Sigmoid colon (tissue), 7 donors: ENCODE data around the gene DAPK1. TPM values are rescaled to one million over a fixed set of nuclear protein-coding genes. Genes with fewer than 3 reads are reported as not detected.

Source experiments
- DNase-seq: peaks from one replicate; pipeline ENCODE4 v3.0.0-alpha.2; 2019
- H3K27ac ChIP-seq, 4 donors: fragments of 200-600 bp; sonication (generic); one replicate each; pipeline ENCODE4 v1.5.1; 2016 to 2019; ENCODE audit warnings: mild to moderate bottlenecking in 1 of 4
- H3K27me3 ChIP-seq, 3 donors: fragments of 200-600 bp; sonication (generic); one replicate each; pipeline ENCODE4 v1.5.1; 2019; ENCODE audit warnings: mild to moderate bottlenecking in 1 of 3
- H3K36me3 ChIP-seq, 4 donors: fragments of 200-600 bp; sonication (generic); one replicate each; pipeline ENCODE4 v1.5.1; 2016 to 2019
- H3K4me1 ChIP-seq, 4 donors: fragments of 200-600 bp; sonication (generic); one replicate each; pipeline ENCODE4 v1.5.1; 2017 to 2019
- H3K4me3 ChIP-seq, 4 donors: fragments of 200-600 bp; sonication (generic); one replicate each; pipeline ENCODE4 v1.5.1; 2017 to 2019; ENCODE audit warnings: mild to moderate bottlenecking in 2 of 4, moderate library complexity in 1 of 4
- H3K9me3 ChIP-seq, 4 donors: fragments of 200-600 bp in 3 of 4; sonication (generic) in 3 of 4; one replicate each; pipeline versions ENCODE4 v1.5.1 to v1.6.1; 2013 to 2019
- EP300 ChIP-seq, 4 donors: sonication (generic); formaldehyde crosslinking; IDR thresholded peaks; one replicate each; pipeline ENCODE4 v1.6.1; 2017; ENCODE audit warnings: antibody characterized with exemption in 4 of 4
- POLR2A ChIP-seq, 2 donors: fragments of 450-650 bp; IDR thresholded peaks; one replicate each; pipeline ENCODE4 v1.6.1; 2016; ENCODE audit warnings: antibody characterized with exemption in 2 of 2, mild to moderate bottlenecking in 2 of 2, moderate library complexity in 2 of 2
- POLR2AphosphoS5 ChIP-seq, 4 donors: sonication (generic); formaldehyde crosslinking; IDR thresholded peaks; one replicate each; pipeline ENCODE4 v1.6.1; 2017; ENCODE audit warnings: antibody characterized with exemption in 4 of 4
- WGBS, 2 donors: extraction: QIAGEN DNeasy Blood & Tissue Kit; methylation state at CpG; one replicate each; pipeline ENCODE4 v1.1.7; 2013; 5-methylcytosine and 5-hydroxymethylcytosine counted together
- intact Hi-C: fragments of 100-400 bp; cut with DNase I; formaldehyde crosslinking; loops from one replicate; pipeline ENCODE4 v1.15.1; 2023
- polyA plus RNA-seq, 3 donors: library from polyadenylated mRNA; stranded (reverse); fragments of 200-250 nt; gene quantifications; one replicate each; pipeline ENCODE4 v1.2.3, GENCODE V29; 2013
- total RNA-seq, 4 donors: library from RNA; depleted of rRNA; stranded (reverse); fragments of >200 nt; gene quantifications; one replicate each; pipeline ENCODE4 v1.1.0, GENCODE V29; 2016
- TF ChIP-seq, protein P1 (sequence below), 4 experiments: fragments of 450-650 bp in 3 of 4; fragments of 200-600 bp in 1 of 4; IDR thresholded peaks; one replicate each; pipeline ENCODE4 v1.5.1; 2016 to 2019; ENCODE audit warnings: antibody characterized with exemption in 4 of 4, mild to moderate bottlenecking in 3 of 4, moderate library complexity in 2 of 4
- donor health status: healthy with polysubstance abuse.
- donor health status: Bipolar disorder and iron deficiency.
- donor health status: healthy.

DAPK1 gene
- total and polyA plus RNA-seq, 7 donors = 4.8 to 92.5 (median 78.1) TPM

DNA sequence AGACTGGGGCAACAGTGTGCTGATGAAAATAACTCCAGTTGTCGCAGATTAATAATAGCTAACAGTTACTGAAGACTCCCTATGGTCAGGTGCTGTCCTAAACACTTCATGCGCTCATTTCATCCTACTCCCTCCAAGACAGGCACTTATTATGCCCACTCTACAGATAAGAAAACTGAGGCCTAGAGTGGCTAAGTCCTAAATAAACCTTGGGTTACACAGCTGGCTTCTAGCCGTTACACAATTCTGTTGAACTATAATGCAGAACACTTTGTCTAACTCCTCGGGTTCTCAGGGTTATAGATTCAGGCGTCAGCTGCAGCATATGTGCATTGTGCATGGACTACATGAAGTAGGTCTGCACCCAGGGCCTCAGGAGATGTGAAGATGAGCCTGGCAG is 103.9 kb downstream of the DAPK1 start:
- H3K27me3 ChIP-seq = no peaks in the 10 kb centered on the region
- peaks cover 0 to 12% (median 3%) of the 10 kb centered on the region in 4 donors for H3K36me3 ChIP-seq
- TF ChIP-seq POLR2A (IDR thresholded peaks at IDR 0.05) = no peak
- WGBS, 2 donors = 69 to 93% methylated on average over 5 of the region's 5 CpGs
- H3K27ac ChIP-seq = peak overlapping the region; percentile 78 to 86 (median 81)
- H3K4me1 ChIP-seq = peaks cover 0 to 92% (median 88%) of the 10 kb centered on the region in 4 donors
- H3K4me3 ChIP-seq = no peak overlapping the region
- no peaks in the 10 kb centered on the region for H3K9me3 ChIP-seq
- intact Hi-C loops = loop anchor here (5.0 kb wide), 1 partner anchor 84 kb away; no protein-coding TSS in a partner anchor
- DNase-seq = no peak

DNA sequence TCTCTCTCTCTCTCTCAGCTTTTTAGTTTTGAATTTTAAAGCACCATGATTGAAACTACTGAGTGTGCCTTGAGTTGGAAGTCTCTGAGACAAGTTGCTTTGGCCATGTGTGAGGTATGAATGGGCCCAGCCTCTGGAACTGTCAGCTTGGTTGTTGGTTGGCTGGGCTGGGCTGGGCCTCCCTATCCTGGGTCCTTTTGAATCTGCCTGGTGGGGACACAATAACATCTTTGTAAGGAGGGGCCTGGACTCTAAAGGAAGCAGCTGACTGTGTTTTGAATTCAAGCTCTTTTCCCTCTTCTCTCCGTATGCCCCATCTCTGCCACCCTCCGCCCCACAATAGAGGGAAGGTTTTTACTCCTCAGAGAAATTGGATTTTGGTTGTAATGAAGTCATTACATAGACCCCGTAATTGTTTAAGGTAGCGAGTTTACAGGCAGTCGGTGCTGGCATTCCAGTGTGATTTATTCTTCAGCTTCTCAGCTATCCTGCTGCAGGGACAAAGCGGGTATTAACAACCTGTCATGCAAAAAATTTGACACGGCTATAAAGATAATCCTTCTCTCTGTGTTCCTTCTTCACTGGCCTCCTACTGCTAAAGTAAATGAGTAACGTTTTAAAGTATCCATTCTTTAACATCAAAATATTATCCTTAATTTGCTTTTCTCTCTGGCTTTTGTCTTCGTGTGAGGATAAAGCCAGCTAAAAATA is 105.4 kb downstream of the DAPK1 start:
- no peaks in the 10 kb centered on the region for H3K27me3 ChIP-seq
- no peaks in the 10 kb centered on the region for H3K9me3 ChIP-seq
- intact Hi-C loops = loop anchor here (5.0 kb wide), 1 partner anchor 86 kb away; no protein-coding TSS in a partner anchor
- H3K36me3 ChIP-seq = peaks cover 0 to 12% (median 3%) of the 10 kb centered on the region in 4 donors
- TF ChIP-seq POLR2AphosphoS5 (IDR thresholded peaks at IDR 0.05) (peak in 3 of 4 donors; percentile 27 to 45 (median 32)), EP300 (IDR thresholded peaks at IDR 0.05) (peak in 1 of 4 donors; percentile 2)
- TF ChIP-seq, protein P1, sequence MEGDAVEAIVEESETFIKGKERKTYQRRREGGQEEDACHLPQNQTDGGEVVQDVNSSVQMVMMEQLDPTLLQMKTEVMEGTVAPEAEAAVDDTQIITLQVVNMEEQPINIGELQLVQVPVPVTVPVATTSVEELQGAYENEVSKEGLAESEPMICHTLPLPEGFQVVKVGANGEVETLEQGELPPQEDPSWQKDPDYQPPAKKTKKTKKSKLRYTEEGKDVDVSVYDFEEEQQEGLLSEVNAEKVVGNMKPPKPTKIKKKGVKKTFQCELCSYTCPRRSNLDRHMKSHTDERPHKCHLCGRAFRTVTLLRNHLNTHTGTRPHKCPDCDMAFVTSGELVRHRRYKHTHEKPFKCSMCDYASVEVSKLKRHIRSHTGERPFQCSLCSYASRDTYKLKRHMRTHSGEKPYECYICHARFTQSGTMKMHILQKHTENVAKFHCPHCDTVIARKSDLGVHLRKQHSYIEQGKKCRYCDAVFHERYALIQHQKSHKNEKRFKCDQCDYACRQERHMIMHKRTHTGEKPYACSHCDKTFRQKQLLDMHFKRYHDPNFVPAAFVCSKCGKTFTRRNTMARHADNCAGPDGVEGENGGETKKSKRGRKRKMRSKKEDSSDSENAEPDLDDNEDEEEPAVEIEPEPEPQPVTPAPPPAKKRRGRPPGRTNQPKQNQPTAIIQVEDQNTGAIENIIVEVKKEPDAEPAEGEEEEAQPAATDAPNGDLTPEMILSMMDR (IDR thresholded peaks at IDR 0.05) = no peak
- H3K4me3 ChIP-seq = no peak overlapping the region
- peaks cover 0 to 90% (median 88%) of the 10 kb centered on the region in 4 donors for H3K4me1 ChIP-seq
- no peak for DNase-seq
- peak overlapping the region; percentile 48 to 86 (median 80) for H3K27ac ChIP-seq
- WGBS, 2 donors = 88 to 90% methylated on average over 9 of the region's 9 CpGs

DNA sequence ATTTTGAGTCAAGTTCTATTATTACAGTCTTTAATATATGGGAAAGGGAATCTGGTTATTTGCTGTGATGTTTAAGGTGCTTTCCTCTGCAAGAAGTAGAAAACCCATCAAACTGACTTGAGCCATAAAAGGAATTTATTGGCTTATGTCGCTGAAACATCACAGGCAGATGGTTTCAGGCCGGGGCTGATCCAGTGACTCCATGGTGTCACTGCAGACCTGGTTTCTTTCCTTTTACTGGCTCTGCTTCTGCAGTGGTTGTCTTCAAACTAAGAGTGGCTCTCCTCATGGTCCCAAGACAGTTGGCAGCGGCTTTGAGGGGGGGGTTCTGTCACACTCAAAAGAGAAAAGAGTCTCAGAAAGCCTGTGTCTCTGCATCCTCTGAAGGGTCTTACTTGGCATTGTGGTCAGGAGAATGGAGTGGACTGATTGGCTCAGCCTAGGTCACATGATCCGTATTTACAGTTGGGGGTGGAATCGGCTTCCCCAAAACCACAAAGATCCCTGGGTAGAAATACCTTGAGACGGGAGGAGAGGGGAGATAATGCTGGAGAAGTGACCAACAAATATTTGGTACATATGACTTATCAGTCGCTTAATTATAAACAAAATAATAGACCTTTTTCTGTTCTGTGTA is 106.3 kb downstream of the DAPK1 start:
- DNase-seq = no peak
- WGBS, 2 donors = 73 to 78% methylated on average over 7 of the region's 7 CpGs
- intact Hi-C loops = loop anchor here (5.0 kb wide), 1 partner anchor 87 kb away; no protein-coding TSS in a partner anchor
- TF ChIP-seq POLR2AphosphoS5 (IDR thresholded peaks at IDR 0.05) (peak; percentile 28 to 78 (median 74)), EP300 (IDR thresholded peaks at IDR 0.05) (no peak)
- peak overlapping the region; percentile 48 to 86 (median 80) for H3K27ac ChIP-seq
- H3K9me3 ChIP-seq = no peaks in the 10 kb centered on the region
- no peaks in the 10 kb centered on the region for H3K27me3 ChIP-seq
- H3K4me3 ChIP-seq = no peak overlapping the region
- H3K4me1 ChIP-seq = peaks cover 0 to 90% (median 88%) of the 10 kb centered on the region in 4 donors
- H3K36me3 ChIP-seq = peaks cover 0 to 12% (median 3%) of the 10 kb centered on the region in 4 donors

DNA sequence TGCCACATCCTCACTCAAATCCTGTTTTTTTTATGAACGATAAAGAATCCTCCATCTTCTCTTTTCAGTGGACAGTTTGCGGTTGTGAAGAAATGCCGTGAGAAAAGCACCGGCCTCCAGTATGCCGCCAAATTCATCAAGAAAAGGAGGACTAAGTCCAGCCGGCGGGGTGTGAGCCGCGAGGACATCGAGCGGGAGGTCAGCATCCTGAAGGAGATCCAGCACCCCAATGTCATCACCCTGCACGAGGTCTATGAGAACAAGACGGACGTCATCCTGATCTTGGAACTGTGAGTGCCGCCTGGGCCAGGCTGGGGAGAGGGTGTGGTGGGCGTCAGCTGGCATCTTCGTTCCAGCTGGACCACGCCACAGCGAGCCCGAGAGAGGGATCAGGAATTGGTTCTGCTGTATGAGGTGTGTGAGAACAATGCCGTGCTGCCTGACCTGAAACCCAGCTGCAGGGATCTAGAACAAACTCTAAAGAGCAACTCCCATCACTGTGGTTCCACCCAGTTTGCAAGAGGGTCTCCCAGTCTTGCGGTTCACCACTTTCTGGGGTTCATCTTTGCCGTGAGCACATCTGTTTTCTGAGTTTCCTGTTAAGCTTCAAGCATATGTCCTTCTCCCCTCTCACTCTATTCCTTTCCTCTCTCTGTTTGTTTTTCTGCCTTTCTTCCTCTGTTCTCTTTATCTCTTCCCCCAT is 107.4 kb downstream of the DAPK1 start:
- H3K36me3 ChIP-seq = peaks cover 0 to 12% (median 3%) of the 10 kb centered on the region in 4 donors
- H3K27ac ChIP-seq = peak overlapping the region in 3 of 4 donors; percentile 7 to 86 (median 83)
- no peak overlapping the region for H3K4me3 ChIP-seq
- H3K27me3 ChIP-seq = no peaks in the 10 kb centered on the region
- H3K4me1 ChIP-seq = peaks cover 0 to 90% (median 86%) of the 10 kb centered on the region in 4 donors
- no peak for TF ChIP-seq EP300 (IDR thresholded peaks at IDR 0.05)
- TF ChIP-seq, protein P1 (IDR thresholded peaks at IDR 0.05) = no peak
- TF ChIP-seq POLR2A (IDR thresholded peaks at IDR 0.05) = no peak
- TF ChIP-seq POLR2AphosphoS5 (IDR thresholded peaks at IDR 0.05) = no peak
- 85 to 88% methylated on average over 23 of the region's 23 CpGs for WGBS, 2 donors
- H3K9me3 ChIP-seq = no peaks in the 10 kb centered on the region
- intact Hi-C loops = loop anchor here (5.0 kb wide), 1 partner anchor 88 kb away; no protein-coding TSS in a partner anchor
- DNase-seq = no peak

DNA sequence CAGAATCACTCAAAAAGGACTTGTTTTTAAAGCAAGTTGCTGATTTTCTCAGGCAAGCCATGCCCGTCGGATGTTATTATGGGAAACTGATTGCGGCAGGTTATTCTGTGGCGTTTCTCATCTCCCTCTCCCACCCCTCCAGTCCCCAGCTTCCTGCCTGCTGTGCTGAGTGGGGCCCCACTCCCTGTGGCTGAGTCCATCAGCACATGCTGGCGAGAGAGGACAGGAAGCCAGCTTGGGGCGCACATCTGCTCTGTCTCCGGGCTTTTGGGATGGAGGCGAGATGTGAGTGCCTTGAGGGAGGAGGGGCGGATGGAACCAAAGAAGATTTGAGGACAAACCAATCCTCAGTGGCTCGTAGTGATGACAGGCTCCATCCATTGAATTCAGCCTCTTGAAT is 108.0 kb downstream of the DAPK1 start:
- H3K9me3 ChIP-seq = no peaks in the 10 kb centered on the region
- TF ChIP-seq POLR2A (IDR thresholded peaks at IDR 0.05) (no peak), POLR2AphosphoS5 (IDR thresholded peaks at IDR 0.05) (no peak), EP300 (IDR thresholded peaks at IDR 0.05) (no peak)
- TF ChIP-seq, protein P1 (IDR thresholded peaks at IDR 0.05) = no peak
- no peak overlapping the region for H3K4me3 ChIP-seq
- H3K27ac ChIP-seq = peak overlapping the region; percentile 45 to 86 (median 82)
- intact Hi-C loops = no loop called here
- DNase-seq = no peak
- peaks cover 0 to 90% (median 86%) of the 10 kb centered on the region in 4 donors for H3K4me1 ChIP-seq
- H3K27me3 ChIP-seq = no peaks in the 10 kb centered on the region
- WGBS, 2 donors = 48 to 87% methylated on average over 10 of the region's 10 CpGs
- H3K36me3 ChIP-seq = peaks cover 0 to 12% (median 3%) of the 10 kb centered on the region in 4 donors
